Parathyroid adenoma (tissue), 2 donors: ENCODE results near the gene ADCY10.

Source experiments
- H2AFZ ChIP-seq: fragments of 300-600 bp; sonication (generic); one replicate; pipeline ENCODE4 v1.7.0; 2017; ENCODE audit warnings: antibody characterized with exemption, mild to moderate bottlenecking
- H3K27ac ChIP-seq: fragments of 300-600 bp; sonication (generic); one replicate; pipeline ENCODE4 v1.7.0; 2017
- H3K27me3 ChIP-seq: fragments of 300-600 bp; sonication (generic); one replicate; pipeline ENCODE4 v1.7.0; 2017; ENCODE audit warnings: low read length; ENCODE audit not compliant: control insufficient read depth, insufficient read depth
- H3K36me3 ChIP-seq: fragments of 300-600 bp; sonication (generic); one replicate; pipeline ENCODE4 v1.7.0; 2017; ENCODE audit warnings: low read length; ENCODE audit not compliant: control insufficient read depth, insufficient read depth
- H3K4me1 ChIP-seq: fragments of 300-600 bp; sonication (generic); one replicate; pipeline ENCODE4 v1.7.0; 2017; ENCODE audit warnings: control low read depth
- H3K4me2 ChIP-seq: fragments of 300-600 bp; sonication (generic); one replicate; pipeline ENCODE4 v1.7.0; 2017; ENCODE audit warnings: low read length
- H3K4me3 ChIP-seq: fragments of 300-600 bp; sonication (generic); one replicate; pipeline ENCODE4 v1.7.0; 2017; ENCODE audit warnings: low read depth, low read length
- H3K79me2 ChIP-seq: fragments of 300-600 bp; sonication (generic); one replicate; pipeline ENCODE4 v1.7.0; 2017; ENCODE audit warnings: control low read depth
- H3K9ac ChIP-seq: fragments of 300-600 bp; sonication (generic); one replicate; pipeline ENCODE4 v1.7.0; 2017; ENCODE audit warnings: mild to moderate bottlenecking
- H3K9me3 ChIP-seq: fragments of 300-600 bp; sonication (generic); one replicate; pipeline ENCODE4 v1.7.0; 2017; ENCODE audit warnings: low read length; ENCODE audit not compliant: control insufficient read depth
- CTCF ChIP-seq: fragments of 300-600 bp; sonication (generic); IDR thresholded peaks from one replicate; pipeline ENCODE4 v1.7.0; 2017; ENCODE audit warnings: antibody characterized with exemption, mild to moderate bottlenecking
- donor health status: primary hyperparathyroidism.

ADCY10 gene

GRCh38 chr1:167797015-167797414, 116.9 kb downstream of the ADCY10 start:
- Histone ChIP-seq H3K4me3 (no peak overlapping the region), H3K79me2 (no peaks in the 10 kb centered on the region), H2AFZ (no peak overlapping the region), H3K27me3 (no peaks in the 10 kb centered on the region), H3K9me3 (no peaks in the 10 kb centered on the region), H3K4me1 (no peaks in the 10 kb centered on the region), H3K4me2 (peak overlapping the region; percentile 5), H3K9ac (no peak overlapping the region), H3K36me3 (no peaks in the 10 kb centered on the region), H3K27ac (peak overlapping the region; percentile 30)
- TF ChIP-seq CTCF: no peak

DNA sequence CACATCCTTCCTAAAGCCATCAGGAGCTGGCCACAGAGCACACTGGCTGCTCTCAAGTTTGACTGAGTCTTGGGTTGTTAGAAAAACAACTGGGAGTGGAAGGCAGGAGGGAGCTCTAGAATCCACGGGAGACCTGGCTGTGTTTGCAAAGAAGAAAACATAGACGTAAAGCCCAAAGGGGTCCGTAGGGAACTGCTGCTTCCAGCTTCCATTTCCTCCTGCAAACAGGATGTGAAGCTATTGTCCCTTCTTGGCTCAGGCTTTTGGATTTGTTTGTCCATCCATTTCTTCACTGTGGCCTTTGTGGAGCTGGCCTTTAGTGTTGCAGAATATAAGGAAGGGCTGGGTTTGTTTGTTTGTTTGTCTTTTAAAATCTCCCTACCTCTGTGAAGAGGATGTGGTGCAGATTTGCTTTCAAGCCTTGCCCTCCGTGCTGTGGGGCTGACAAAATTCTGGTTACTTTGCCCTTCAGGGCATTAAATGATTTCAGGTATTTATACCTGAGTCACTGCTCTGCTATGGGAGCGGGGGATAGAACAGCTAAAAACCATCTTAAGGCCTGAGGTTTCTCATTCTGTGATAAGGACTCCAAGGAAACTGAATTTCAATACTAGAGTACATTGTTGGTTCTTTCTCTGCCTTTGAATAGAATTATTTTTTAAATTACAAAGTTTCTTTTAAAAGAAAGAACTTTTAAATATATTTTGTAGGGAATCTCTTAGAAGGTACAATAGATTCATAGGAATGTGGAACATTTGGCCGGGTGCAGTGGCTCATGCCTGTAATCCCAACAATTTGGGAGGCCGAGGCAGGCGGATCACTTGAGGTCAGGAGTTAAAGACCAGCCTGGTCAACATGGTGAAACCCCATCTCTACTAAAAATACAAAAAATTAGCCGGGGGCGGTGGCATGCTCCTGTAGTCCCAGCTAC, 117.9 kb downstream of the ADCY10 start:
- Histone ChIP-seq H3K9me3 (no peaks in the 10 kb centered on the region), H3K9ac (no peak overlapping the region), H3K4me3 (no peak overlapping the region), H3K79me2 (no peaks in the 10 kb centered on the region), H3K36me3 (no peaks in the 10 kb centered on the region), H3K27me3 (no peaks in the 10 kb centered on the region), H3K4me1 (no peaks in the 10 kb centered on the region), H3K4me2 (no peak overlapping the region), H2AFZ (no peak overlapping the region), H3K27ac (peak overlapping the region; percentile 32)
- no peak for TF ChIP-seq CTCF

GRCh38 chr1:167794043-167794442, 119.9 kb downstream of the ADCY10 start:
- no peaks in the 10 kb centered on the region for H3K4me1 ChIP-seq
- no peaks in the 10 kb centered on the region for H3K36me3 ChIP-seq
- no peak overlapping the region for H3K27ac ChIP-seq
- no peak overlapping the region for H2AFZ ChIP-seq
- H3K4me3 ChIP-seq: no peak overlapping the region
- no peaks in the 10 kb centered on the region for H3K79me2 ChIP-seq
- H3K27me3 ChIP-seq: no peaks in the 10 kb centered on the region
- no peak overlapping the region for H3K4me2 ChIP-seq
- H3K9ac ChIP-seq: no peak overlapping the region
- TF ChIP-seq CTCF: no peak
- no peaks in the 10 kb centered on the region for H3K9me3 ChIP-seq

GRCh38 chr1:167792188-167792565, 121.8 kb downstream of the ADCY10 start:
- H3K36me3 ChIP-seq: no peaks in the 10 kb centered on the region
- no peak overlapping the region for H3K4me3 ChIP-seq
- H3K9ac ChIP-seq: no peak overlapping the region
- H3K79me2 ChIP-seq: no peaks in the 10 kb centered on the region
- no peak overlapping the region for H3K4me2 ChIP-seq
- H3K27me3 ChIP-seq: no peaks in the 10 kb centered on the region
- no peak overlapping the region for H3K27ac ChIP-seq
- H2AFZ ChIP-seq: no peak overlapping the region
- TF ChIP-seq CTCF: no peak
- no peaks in the 10 kb centered on the region for H3K4me1 ChIP-seq
- H3K9me3 ChIP-seq: no peaks in the 10 kb centered on the region
